Measurements from ENCODE around the gene STOX2. TPM values are rescaled to one million over a fixed set of nuclear protein-coding genes. Genes with fewer than 3 reads are reported as not detected.

STOX2 gene
- 5.0 and 5.4 TPM in 2 replicates for polyA plus RNA-seq (2013)

- no peak within 1 kb of the TSS for H3K27ac ChIP-seq (ENCODE audit: low read depth, low read length)
- H3K79me2 ChIP-seq (ENCODE audit: control insufficient read depth, insufficient read depth, low read length, poor library complexity): peaks cover 10% of the 10 kb centered on the region
- no peaks in the 10 kb centered on the region for H3K27me3 ChIP-seq (ENCODE audit: insufficient read depth, low read length)
- peak within 1 kb of the TSS; percentile 95 for H3K4me3 ChIP-seq (ENCODE audit: low read depth, low read length)
- H2BK12ac ChIP-seq (ENCODE audit: low read length): no peak within 1 kb of the TSS
- H2BK120ac ChIP-seq (ENCODE audit: insufficient read depth, low read length, poor library complexity): no peak within 1 kb of the TSS
- peaks cover 2 to 10% of the 10 kb centered on the region in 2 experiments for H3K4me1 ChIP-seq (ENCODE audit: control insufficient read depth in 1 of 2, insufficient read depth in 2 of 2, low read length in 2 of 2)
- H2BK5ac ChIP-seq (ENCODE audit: low read depth, low read length, poor library complexity): no peak within 1 kb of the TSS
- H3K9me3 ChIP-seq (ENCODE audit: insufficient read depth, low read depth, low read length): peaks cover 4% of the 10 kb centered on the region
- no peak within 1 kb of the TSS for H3K23ac ChIP-seq (ENCODE audit: low read length)
- peak within 1 kb of the TSS; percentile 74 for H4K12ac ChIP-seq (ENCODE audit: low read depth, low read length)
- H3K4ac ChIP-seq (ENCODE audit: low read depth, low read length): peak within 1 kb of the TSS; percentile 58
- H3K14ac ChIP-seq (ENCODE audit: low read length): peak within 1 kb of the TSS; percentile 75
- H2AFZ ChIP-seq (ENCODE audit: insufficient read depth, low read length, poor library complexity): peak within 1 kb of the TSS; percentile 62
- WGBS (ENCODE audit: extremely low coverage, insufficient coverage, insufficient read length): no CpG with 5 or more reads among the region's 45 CpGs
- H3K79me1 ChIP-seq (ENCODE audit: low read length): peaks cover 13% of the 10 kb centered on the region
- DNase-seq: peak; percentile 72 to 90
- no peaks in the 10 kb centered on the region for H3K36me3 ChIP-seq (ENCODE audit: control insufficient read depth in 1 of 2, insufficient read depth in 2 of 2, low read length in 2 of 2)
- peak within 1 kb of the TSS; percentile 61 for H4K91ac ChIP-seq (ENCODE audit: low read depth, low read length)
- no peak within 1 kb of the TSS for H2AK5ac ChIP-seq (ENCODE audit: low read length)
- H3K18ac ChIP-seq (ENCODE audit: low read length): no peak within 1 kb of the TSS
- H4K8ac ChIP-seq (ENCODE audit: low read depth, low read length): peak within 1 kb of the TSS; percentile 74
- peak within 1 kb of the TSS; percentile 77 for H3K9ac ChIP-seq (ENCODE audit: low read length)
- peak within 1 kb of the TSS; percentile 99 for H3K4me2 ChIP-seq (ENCODE audit: low read length)
Observed at GRCh38 chr4:183905081-183905592, at the start of gene STOX2. TSS of gene STOX2 (plus strand) at chr4:183905307. CDS start at chr4:183906791, 1,484 bp downstream.

- H2AK5ac ChIP-seq (ENCODE audit: low read length): no peak overlapping the region
- WGBS (ENCODE audit: extremely low coverage, insufficient coverage, insufficient read length): no CpG with 5 or more reads among the region's 14 CpGs
Observed at GRCh38 chr4:183855323-183856190, 49.5 kb upstream of the STOX2 start.

GRCh38 chr4:183857040-183857439 is 48.1 kb upstream of the STOX2 start:
- H3K18ac ChIP-seq (ENCODE audit: low read length): no peak overlapping the region
- no peak overlapping the region for H2BK5ac ChIP-seq (ENCODE audit: low read depth, low read length, poor library complexity)
- peaks cover 2% of the 10 kb centered on the region for H3K79me1 ChIP-seq (ENCODE audit: low read length)
- no peak overlapping the region for H3K14ac ChIP-seq (ENCODE audit: low read length)
- H3K36me3 ChIP-seq (ENCODE audit: control insufficient read depth in 1 of 2, insufficient read depth in 2 of 2, low read length in 2 of 2): no peaks in the 10 kb centered on the region
- H2BK120ac ChIP-seq (ENCODE audit: insufficient read depth, low read length, poor library complexity): no peak overlapping the region
- no peak overlapping the region for H3K27ac ChIP-seq (ENCODE audit: low read depth, low read length)
- no peaks in the 10 kb centered on the region for H3K27me3 ChIP-seq (ENCODE audit: insufficient read depth, low read length)
- no peak overlapping the region for H2BK12ac ChIP-seq (ENCODE audit: low read length)
- no peak overlapping the region for H4K91ac ChIP-seq (ENCODE audit: low read depth, low read length)
- no peaks in the 10 kb centered on the region for H3K79me2 ChIP-seq (ENCODE audit: control insufficient read depth, insufficient read depth, low read length, poor library complexity)
- no peak overlapping the region for H4K12ac ChIP-seq (ENCODE audit: low read depth, low read length)
- no peak overlapping the region for H2AK5ac ChIP-seq (ENCODE audit: low read length)
- no peak overlapping the region for H3K9ac ChIP-seq (ENCODE audit: low read length)
- no peak overlapping the region for H2AFZ ChIP-seq (ENCODE audit: insufficient read depth, low read length, poor library complexity)
- no peak overlapping the region for H4K8ac ChIP-seq (ENCODE audit: low read depth, low read length)
- H3K4ac ChIP-seq (ENCODE audit: low read depth, low read length): no peak overlapping the region
- peak; percentile 39 to 76 for DNase-seq
- H3K23ac ChIP-seq (ENCODE audit: low read length): no peak overlapping the region
- H3K4me1 ChIP-seq (ENCODE audit: control insufficient read depth in 1 of 2, insufficient read depth in 2 of 2, low read length in 2 of 2): peaks cover 10 to 17% of the 10 kb centered on the region in 2 experiments
- H3K4me2 ChIP-seq (ENCODE audit: low read length): no peak overlapping the region
- no peak overlapping the region for H3K4me3 ChIP-seq (ENCODE audit: low read depth, low read length)
- peaks cover 4% of the 10 kb centered on the region for H3K9me3 ChIP-seq (ENCODE audit: insufficient read depth, low read depth, low read length)
- whole genome bisulfite sequencing (ENCODE audit: extremely low coverage, insufficient coverage, insufficient read length): no CpG with 5 or more reads among the region's 5 CpGs

More at GRCh38 chr4:183855323-183856190, 49.5 kb upstream of the STOX2 start:
- Histone ChIP-seq H2BK12ac (ENCODE audit: low read length) (no peak overlapping the region), H3K9me3 (ENCODE audit: insufficient read depth, low read depth, low read length) (peaks cover 4% of the 10 kb centered on the region), H3K36me3 (ENCODE audit: control insufficient read depth in 1 of 2, insufficient read depth in 2 of 2, low read length in 2 of 2) (no peaks in the 10 kb centered on the region), H3K4me1 (ENCODE audit: control insufficient read depth in 1 of 2, insufficient read depth in 2 of 2, low read length in 2 of 2) (peaks cover 10 to 17% of the 10 kb centered on the region in 2 experiments), H4K8ac (ENCODE audit: low read depth, low read length) (no peak overlapping the region), H3K27me3 (ENCODE audit: insufficient read depth, low read length) (no peaks in the 10 kb centered on the region), H3K27ac (ENCODE audit: low read depth, low read length) (peak overlapping the region; percentile 8), H3K4me2 (ENCODE audit: low read length) (no peak overlapping the region), H3K79me2 (ENCODE audit: control insufficient read depth, insufficient read depth, low read length, poor library complexity) (no peaks in the 10 kb centered on the region), H2BK5ac (ENCODE audit: low read depth, low read length, poor library complexity) (no peak overlapping the region), H3K23ac (ENCODE audit: low read length) (no peak overlapping the region), H3K4ac (ENCODE audit: low read depth, low read length) (no peak overlapping the region), H3K14ac (ENCODE audit: low read length) (no peak overlapping the region), H4K91ac (ENCODE audit: low read depth, low read length) (no peak overlapping the region), H3K4me3 (ENCODE audit: low read depth, low read length) (no peak overlapping the region), H3K79me1 (ENCODE audit: low read length) (peaks cover 2% of the 10 kb centered on the region), H2AFZ (ENCODE audit: insufficient read depth, low read length, poor library complexity) (no peak overlapping the region), H2BK120ac (ENCODE audit: insufficient read depth, low read length, poor library complexity) (no peak overlapping the region), H3K9ac (ENCODE audit: low read length) (no peak overlapping the region), H3K18ac (ENCODE audit: low read length) (no peak overlapping the region), H4K12ac (ENCODE audit: low read depth, low read length) (no peak overlapping the region)
- peak; percentile 67 to 91 for DNase-seq

- H3K27me3 ChIP-seq (ENCODE audit: insufficient read depth, low read length): no peaks in the 10 kb centered on the region
- no peak overlapping the region for H2BK12ac ChIP-seq (ENCODE audit: low read length)
- peaks cover 10 to 17% of the 10 kb centered on the region in 2 experiments for H3K4me1 ChIP-seq (ENCODE audit: control insufficient read depth in 1 of 2, insufficient read depth in 2 of 2, low read length in 2 of 2)
- no peak overlapping the region for H4K91ac ChIP-seq (ENCODE audit: low read depth, low read length)
- DNase-seq: no peak
- no peak overlapping the region for H2AFZ ChIP-seq (ENCODE audit: insufficient read depth, low read length, poor library complexity)
- H2AK5ac ChIP-seq (ENCODE audit: low read length): no peak overlapping the region
- no peak overlapping the region for H3K9ac ChIP-seq (ENCODE audit: low read length)
- no peak overlapping the region for H3K23ac ChIP-seq (ENCODE audit: low read length)
- no peak overlapping the region for H3K4me2 ChIP-seq (ENCODE audit: low read length)
- H3K36me3 ChIP-seq (ENCODE audit: control insufficient read depth in 1 of 2, insufficient read depth in 2 of 2, low read length in 2 of 2): no peaks in the 10 kb centered on the region
- peaks cover 4% of the 10 kb centered on the region for H3K9me3 ChIP-seq (ENCODE audit: insufficient read depth, low read depth, low read length)
- H3K79me2 ChIP-seq (ENCODE audit: control insufficient read depth, insufficient read depth, low read length, poor library complexity): no peaks in the 10 kb centered on the region
- H3K79me1 ChIP-seq (ENCODE audit: low read length): peaks cover 2% of the 10 kb centered on the region
- no peak overlapping the region for H4K8ac ChIP-seq (ENCODE audit: low read depth, low read length)
- no peak overlapping the region for H3K18ac ChIP-seq (ENCODE audit: low read length)
- no peak overlapping the region for H3K4ac ChIP-seq (ENCODE audit: low read depth, low read length)
- WGBS (ENCODE audit: extremely low coverage, insufficient coverage, insufficient read length): no CpG with 5 or more reads among the region's 14 CpGs
- no peak overlapping the region for H3K27ac ChIP-seq (ENCODE audit: low read depth, low read length)
- no peak overlapping the region for H2BK120ac ChIP-seq (ENCODE audit: insufficient read depth, low read length, poor library complexity)
- H3K4me3 ChIP-seq (ENCODE audit: low read depth, low read length): no peak overlapping the region
- H4K12ac ChIP-seq (ENCODE audit: low read depth, low read length): no peak overlapping the region
- H3K14ac ChIP-seq (ENCODE audit: low read length): no peak overlapping the region
- H2BK5ac ChIP-seq (ENCODE audit: low read depth, low read length, poor library complexity): no peak overlapping the region
Observed at GRCh38 chr4:183858011-183858615, 47.0 kb upstream of the STOX2 start.
